Measurements from ENCODE around the gene ATF2.
"Not testable (repeated sequence)": the region's sequence is repeated elsewhere in the genome, so short reads cannot be mapped to it uniquely, and the experiment has no call there.

ATF2 gene

DNA sequence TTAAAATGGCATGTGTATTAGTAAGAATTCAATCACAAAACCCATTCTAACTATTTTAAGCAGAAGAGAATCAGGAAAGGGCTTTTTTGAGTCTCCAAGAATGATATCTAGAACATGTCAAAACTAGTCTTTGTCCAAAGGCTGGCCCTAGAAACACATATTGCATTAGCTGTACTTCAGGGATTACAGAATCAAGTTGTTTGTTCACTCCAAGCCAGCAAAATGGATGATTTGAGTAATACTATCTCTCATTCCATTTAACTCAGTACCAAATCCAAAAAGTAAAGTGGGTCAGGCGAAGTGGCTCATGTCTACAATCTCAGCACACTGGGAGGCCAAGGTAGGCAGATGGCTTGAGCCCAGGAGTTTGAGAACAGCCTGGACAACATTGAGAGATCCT is 41.3 kb downstream of the ATF2 start:
- H3K9me3 ChIP-seq (ENCODE audit: insufficient read depth, low read length), result peaks cover 12% of the 10 kb centered on the region; the same call in 1 of the 2 replicates
- H3K4me3 ChIP-seq (ENCODE audit: insufficient read length, low read depth), result no peak overlapping the region
- peaks cover 39% of the 10 kb centered on the region for H3K36me3 ChIP-seq (ENCODE audit: insufficient read depth, insufficient read length, low read length)
- no peaks in the 10 kb centered on the region for H3K27me3 ChIP-seq (ENCODE audit: insufficient read depth, insufficient read length)
- H3K4me1 ChIP-seq (ENCODE audit: insufficient read depth, insufficient read length), result no peaks in the 10 kb centered on the region
- no peak overlapping the region for H3K9ac ChIP-seq (ENCODE audit: insufficient read length, low read depth)
- DNase-seq (ENCODE audit: low read depth, low spot score), result no peak
- TF ChIP-seq YY1 (IDR thresholded peaks at IDR 0.05; ENCODE audit: insufficient read depth, insufficient read length), result no peak
- TF ChIP-seq ZNF274 (IDR thresholded peaks at IDR 0.05; ENCODE audit: low read depth, low read length), result no peak
- no peak for TF ChIP-seq SUZ12 (IDR thresholded peaks at IDR 0.05; ENCODE audit: extremely low read depth, insufficient read depth, insufficient read length)

DNA sequence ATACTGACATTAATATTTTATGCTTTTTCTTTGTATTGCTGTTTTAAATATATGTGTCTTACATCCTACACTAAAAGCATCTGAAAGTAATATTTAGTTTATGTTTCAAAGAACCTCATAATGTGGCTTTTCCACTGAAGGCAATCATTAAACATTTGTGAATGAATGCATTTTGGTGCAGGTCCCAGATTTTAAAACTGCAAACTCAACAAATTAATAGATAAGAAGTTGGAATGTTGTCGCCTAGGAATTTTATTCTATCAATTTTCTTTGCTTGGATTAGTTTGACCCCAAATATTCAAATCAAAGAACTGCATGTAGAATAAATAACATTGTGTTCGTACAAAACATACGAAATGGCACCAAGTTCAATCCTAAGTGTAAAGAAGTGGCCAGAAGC is 44.7 kb downstream of the ATF2 start:
- TF ChIP-seq ZNF274 (IDR thresholded peaks at IDR 0.05; ENCODE audit: low read depth, low read length) (no peak), YY1 (IDR thresholded peaks at IDR 0.05; ENCODE audit: insufficient read depth, insufficient read length) (no peak), SUZ12 (IDR thresholded peaks at IDR 0.05; ENCODE audit: extremely low read depth, insufficient read depth, insufficient read length) (no peak)
- Histone ChIP-seq H3K9me3 (ENCODE audit: insufficient read depth, low read length) (no peaks in the 10 kb centered on the region), H3K4me3 (ENCODE audit: insufficient read length, low read depth) (no peak overlapping the region), H3K4me1 (ENCODE audit: insufficient read depth, insufficient read length) (no peaks in the 10 kb centered on the region), H3K9ac (ENCODE audit: insufficient read length, low read depth) (no peak overlapping the region), H3K36me3 (ENCODE audit: insufficient read depth, insufficient read length, low read length) (peaks cover 21% of the 10 kb centered on the region), H3K27me3 (ENCODE audit: insufficient read depth, insufficient read length) (no peaks in the 10 kb centered on the region)
- DNase-seq (ENCODE audit: low read depth, low spot score), result no peak

DNA sequence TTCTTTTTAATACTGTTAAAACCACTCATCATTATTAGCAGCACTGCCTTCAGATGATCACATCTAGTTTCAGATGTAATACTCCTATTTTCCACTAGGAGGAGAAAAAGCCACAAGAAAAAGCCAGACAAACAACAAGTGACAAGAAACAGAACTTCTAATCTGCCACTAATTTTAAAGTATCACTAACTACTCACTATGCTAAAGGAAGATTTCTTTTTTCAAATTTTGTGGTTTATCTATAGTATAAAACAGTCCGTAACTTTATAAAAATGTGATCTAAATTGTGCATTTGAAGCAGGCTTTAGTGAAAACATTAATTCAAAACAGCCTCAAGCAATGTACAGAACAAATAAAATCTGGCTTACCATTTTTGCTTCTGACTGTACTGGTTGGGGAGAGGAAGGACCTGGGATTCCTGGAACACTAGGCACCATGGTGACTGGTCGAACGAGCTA is 56.8 kb downstream of the ATF2 start:
- TF ChIP-seq YY1 (IDR thresholded peaks at IDR 0.05; ENCODE audit: insufficient read depth, insufficient read length) (no peak), ZNF274 (IDR thresholded peaks at IDR 0.05; ENCODE audit: low read depth, low read length) (no peak), SUZ12 (IDR thresholded peaks at IDR 0.05; ENCODE audit: extremely low read depth, insufficient read depth, insufficient read length) (no peak)
- H3K9ac ChIP-seq (ENCODE audit: insufficient read length, low read depth), result no peak overlapping the region
- peak; percentile 8 for DNase-seq (ENCODE audit: low read depth, low spot score)
- H3K9me3 ChIP-seq (ENCODE audit: insufficient read depth, low read length), result peaks cover 39% of the 10 kb centered on the region
- no peak overlapping the region for H3K4me3 ChIP-seq (ENCODE audit: insufficient read length, low read depth)
- H3K27me3 ChIP-seq (ENCODE audit: insufficient read depth, insufficient read length), result no peaks in the 10 kb centered on the region
- no peaks in the 10 kb centered on the region for H3K4me1 ChIP-seq (ENCODE audit: insufficient read depth, insufficient read length)
- H3K36me3 ChIP-seq (ENCODE audit: insufficient read depth, insufficient read length, low read length), result peaks cover 78% of the 10 kb centered on the region

DNA sequence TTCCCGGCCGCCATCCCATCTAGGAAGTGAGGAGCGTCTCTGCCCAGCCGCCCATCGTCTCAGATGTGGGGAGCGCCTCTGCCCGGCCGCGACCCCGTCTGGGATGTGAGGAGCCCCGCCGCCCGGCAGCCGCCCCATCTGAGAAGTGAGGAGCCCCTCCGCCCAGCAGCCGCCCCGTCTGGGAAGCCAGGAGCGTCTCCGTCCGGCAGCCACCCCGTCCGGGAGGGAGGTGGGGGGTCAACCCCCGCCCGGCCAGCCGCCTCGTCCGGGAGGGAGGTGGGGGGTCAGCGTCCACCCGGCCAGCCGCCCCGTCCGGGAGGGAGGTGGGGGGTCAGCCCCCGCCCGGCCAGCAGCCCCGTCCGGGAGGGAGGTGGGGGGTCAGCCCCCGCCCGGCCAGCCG is 59.9 kb downstream of the ATF2 start:
- not testable (repeated sequence) for H3K9ac ChIP-seq (ENCODE audit: insufficient read length, low read depth); H3K4me3 ChIP-seq (ENCODE audit: insufficient read length, low read depth); H3K27me3 ChIP-seq (ENCODE audit: insufficient read depth, insufficient read length); DNase-seq (ENCODE audit: low read depth, low spot score); H3K4me1 ChIP-seq (ENCODE audit: insufficient read depth, insufficient read length)
- peaks cover 39% of the 10 kb centered on the region for H3K9me3 ChIP-seq (ENCODE audit: insufficient read depth, low read length)
- peaks cover 61% of the 10 kb centered on the region for H3K36me3 ChIP-seq (ENCODE audit: insufficient read depth, insufficient read length, low read length)

DNA sequence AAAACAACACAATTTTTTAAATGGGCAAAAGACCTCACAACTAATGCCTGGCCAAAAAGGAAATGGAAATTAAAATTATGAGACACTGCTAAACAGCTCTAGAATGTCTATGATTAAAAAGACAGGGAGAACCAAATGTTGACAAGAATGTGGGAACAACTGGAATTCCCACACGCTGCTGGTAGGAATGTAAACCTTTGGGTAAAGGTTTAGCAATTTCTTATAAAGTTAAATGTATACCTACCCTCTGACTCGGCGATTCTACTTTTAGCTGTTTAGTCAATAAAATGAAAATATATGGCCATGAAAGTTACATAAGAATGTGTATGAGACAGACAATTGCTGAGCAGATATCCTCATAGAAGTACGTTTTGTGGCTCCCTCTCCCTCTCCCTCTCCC is 60.9 kb downstream of the ATF2 start:
- H3K27me3 ChIP-seq (ENCODE audit: insufficient read depth, insufficient read length), result no peaks in the 10 kb centered on the region
- peaks cover 42% of the 10 kb centered on the region for H3K9me3 ChIP-seq (ENCODE audit: insufficient read depth, low read length)
- no peak for TF ChIP-seq YY1 (IDR thresholded peaks at IDR 0.05; ENCODE audit: insufficient read depth, insufficient read length)
- TF ChIP-seq SUZ12 (IDR thresholded peaks at IDR 0.05; ENCODE audit: extremely low read depth, insufficient read depth, insufficient read length), result no peak
- no peak for TF ChIP-seq ZNF274 (IDR thresholded peaks at IDR 0.05; ENCODE audit: low read depth, low read length)
- DNase-seq (ENCODE audit: low read depth, low spot score), result no peak
- peaks cover 58% of the 10 kb centered on the region for H3K36me3 ChIP-seq (ENCODE audit: insufficient read depth, insufficient read length, low read length)
- H3K4me3 ChIP-seq (ENCODE audit: insufficient read length, low read depth), result no peak overlapping the region
- H3K9ac ChIP-seq (ENCODE audit: insufficient read length, low read depth), result no peak overlapping the region
- H3K4me1 ChIP-seq (ENCODE audit: insufficient read depth, insufficient read length), result no peaks in the 10 kb centered on the region

GRCh38 chr2:175103191-175103590 is 64.8 kb downstream of the ATF2 start:
- H3K4me1 ChIP-seq (ENCODE audit: insufficient read depth, insufficient read length), result no peaks in the 10 kb centered on the region
- H3K36me3 ChIP-seq (ENCODE audit: insufficient read depth, insufficient read length, low read length), result peaks cover 36% of the 10 kb centered on the region

GRCh38 chr2:175101514-175101913 is 66.5 kb downstream of the ATF2 start:
- Histone ChIP-seq H3K9ac (ENCODE audit: insufficient read length, low read depth) (no peak overlapping the region), H3K4me3 (ENCODE audit: insufficient read length, low read depth) (no peak overlapping the region), H3K27me3 (ENCODE audit: insufficient read depth, insufficient read length) (no peaks in the 10 kb centered on the region), H3K4me1 (ENCODE audit: insufficient read depth, insufficient read length) (no peaks in the 10 kb centered on the region), H3K36me3 (ENCODE audit: insufficient read depth, insufficient read length, low read length) (peaks cover 44% of the 10 kb centered on the region), H3K9me3 (ENCODE audit: insufficient read depth, low read length) (peaks cover 18% of the 10 kb centered on the region)
- DNase-seq (ENCODE audit: low read depth, low spot score), result no peak
- TF ChIP-seq YY1 (IDR thresholded peaks at IDR 0.05; ENCODE audit: insufficient read depth, insufficient read length) (no peak), ZNF274 (IDR thresholded peaks at IDR 0.05; ENCODE audit: low read depth, low read length) (no peak), SUZ12 (IDR thresholded peaks at IDR 0.05; ENCODE audit: extremely low read depth, insufficient read depth, insufficient read length) (no peak)

More at GRCh38 chr2:175103191-175103590, 64.8 kb downstream of the ATF2 start:
- Histone ChIP-seq H3K9me3 (ENCODE audit: insufficient read depth, low read length) (peaks cover 27% of the 10 kb centered on the region), H3K9ac (ENCODE audit: insufficient read length, low read depth) (no peak overlapping the region), H3K4me3 (ENCODE audit: insufficient read length, low read depth) (no peak overlapping the region), H3K27me3 (ENCODE audit: insufficient read depth, insufficient read length) (no peaks in the 10 kb centered on the region)
- no peak for TF ChIP-seq SUZ12 (IDR thresholded peaks at IDR 0.05; ENCODE audit: extremely low read depth, insufficient read depth, insufficient read length)
- TF ChIP-seq YY1 (IDR thresholded peaks at IDR 0.05; ENCODE audit: insufficient read depth, insufficient read length), result no peak
- TF ChIP-seq ZNF274 (IDR thresholded peaks at IDR 0.05; ENCODE audit: low read depth, low read length), result no peak
- no peak for DNase-seq (ENCODE audit: low read depth, low spot score)

DNA sequence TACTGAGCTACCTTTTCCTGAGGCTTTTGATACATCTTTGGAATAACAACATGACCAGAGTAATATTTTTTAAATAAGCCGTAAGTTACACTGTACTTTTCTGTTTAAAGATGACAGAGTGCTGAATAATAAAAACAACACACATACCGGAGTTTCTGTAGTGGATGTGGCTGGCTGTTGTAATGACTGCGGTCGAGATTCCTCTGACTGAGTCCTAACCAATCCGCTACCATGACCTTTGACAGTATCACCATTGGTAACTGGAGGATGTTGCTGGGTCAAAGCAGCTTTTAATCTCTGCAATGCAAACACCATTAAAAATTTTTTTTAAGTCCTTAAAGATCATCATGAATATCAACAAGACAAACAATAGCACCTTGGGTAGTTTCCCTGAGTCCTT is 70.7 kb downstream of the ATF2 start:
- H3K4me1 ChIP-seq (ENCODE audit: insufficient read depth, insufficient read length), result no peaks in the 10 kb centered on the region
- H3K27me3 ChIP-seq (ENCODE audit: insufficient read depth, insufficient read length), result no peaks in the 10 kb centered on the region
- no peak overlapping the region for H3K9ac ChIP-seq (ENCODE audit: insufficient read length, low read depth)
- no peak for DNase-seq (ENCODE audit: low read depth, low spot score)
- H3K9me3 ChIP-seq (ENCODE audit: insufficient read depth, low read length), result peaks cover 17% of the 10 kb centered on the region
- H3K36me3 ChIP-seq (ENCODE audit: insufficient read depth, insufficient read length, low read length), result peaks cover 55% of the 10 kb centered on the region
- H3K4me3 ChIP-seq (ENCODE audit: insufficient read length, low read depth), result no peak overlapping the region
- no peak for TF ChIP-seq SUZ12 (IDR thresholded peaks at IDR 0.05; ENCODE audit: extremely low read depth, insufficient read depth, insufficient read length)
- TF ChIP-seq YY1 (IDR thresholded peaks at IDR 0.05; ENCODE audit: insufficient read depth, insufficient read length), result no peak
- no peak for TF ChIP-seq ZNF274 (IDR thresholded peaks at IDR 0.05; ENCODE audit: low read depth, low read length)

GRCh38 chr2:175084117-175084516 is 83.9 kb downstream of the ATF2 start:
- not testable (repeated sequence) for H3K9ac ChIP-seq (ENCODE audit: insufficient read length, low read depth); H3K27me3 ChIP-seq (ENCODE audit: insufficient read depth, insufficient read length); DNase-seq (ENCODE audit: low read depth, low spot score); H3K9me3 ChIP-seq (ENCODE audit: insufficient read depth, low read length); H3K4me1 ChIP-seq (ENCODE audit: insufficient read depth, insufficient read length); H3K4me3 ChIP-seq (ENCODE audit: insufficient read length, low read depth)
- peaks cover 50% of the 10 kb centered on the region for H3K36me3 ChIP-seq (ENCODE audit: insufficient read depth, insufficient read length, low read length)

Measured in NT2/D1 (cell line).